Gastroesophageal sphincter (tissue), 3 donors: ENCODE results near the gene SIN3B.

Experiments
- EP300 ChIP-seq: sonication (generic); formaldehyde crosslinking; IDR thresholded peaks from one replicate; pipeline ENCODE4 v1.6.1; 2017; ENCODE audit warnings: antibody characterized with exemption, mild to moderate bottlenecking
- POLR2A ChIP-seq, 2 donors: fragments of 450-650 bp; IDR thresholded peaks; one replicate each; pipeline ENCODE4 v1.6.1; 2017; ENCODE audit warnings: antibody characterized with exemption in 2 of 2, mild to moderate bottlenecking in 2 of 2, moderate library complexity in 1 of 2
- POLR2AphosphoS5 ChIP-seq: sonication (generic); formaldehyde crosslinking; IDR thresholded peaks from one replicate; pipeline ENCODE4 v1.6.1; 2017; ENCODE audit warnings: antibody characterized with exemption
- TF ChIP-seq, protein P1 (sequence below), 4 experiments: fragments of 200-600 bp in 2 of 4; fragments of 450-650 bp in 2 of 4; sonication (generic) in 1 of 4; IDR thresholded peaks; one replicate each; pipeline ENCODE4 v1.5.1; 2017 to 2019; ENCODE audit warnings: antibody characterized with exemption in 4 of 4, mild to moderate bottlenecking in 2 of 4, moderate library complexity in 2 of 4

DNA sequence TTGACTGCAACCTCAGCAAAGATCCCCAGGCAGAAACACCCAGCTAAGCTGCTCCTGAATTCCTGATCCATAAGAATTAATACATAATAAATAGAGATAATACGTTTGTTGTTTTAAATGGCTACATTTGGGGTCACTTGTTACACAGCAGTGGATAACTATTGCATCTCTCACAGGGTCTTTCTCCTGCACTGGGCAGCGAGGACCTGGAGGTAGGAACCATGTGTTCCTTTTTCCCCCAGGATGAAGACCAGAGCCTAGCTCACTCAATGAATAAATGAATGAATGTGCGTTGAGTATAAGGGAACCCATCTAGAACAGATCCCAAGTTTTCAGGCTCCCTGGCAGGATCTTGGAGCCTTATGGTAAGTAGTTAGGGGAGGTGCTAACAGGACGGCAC is 90.3 kb downstream of the SIN3B start:
- TF ChIP-seq EP300 (no peak), POLR2A (IDR thresholded peaks at IDR 0.05) (no peak), POLR2AphosphoS5 (no peak)
- TF ChIP-seq, protein P1, sequence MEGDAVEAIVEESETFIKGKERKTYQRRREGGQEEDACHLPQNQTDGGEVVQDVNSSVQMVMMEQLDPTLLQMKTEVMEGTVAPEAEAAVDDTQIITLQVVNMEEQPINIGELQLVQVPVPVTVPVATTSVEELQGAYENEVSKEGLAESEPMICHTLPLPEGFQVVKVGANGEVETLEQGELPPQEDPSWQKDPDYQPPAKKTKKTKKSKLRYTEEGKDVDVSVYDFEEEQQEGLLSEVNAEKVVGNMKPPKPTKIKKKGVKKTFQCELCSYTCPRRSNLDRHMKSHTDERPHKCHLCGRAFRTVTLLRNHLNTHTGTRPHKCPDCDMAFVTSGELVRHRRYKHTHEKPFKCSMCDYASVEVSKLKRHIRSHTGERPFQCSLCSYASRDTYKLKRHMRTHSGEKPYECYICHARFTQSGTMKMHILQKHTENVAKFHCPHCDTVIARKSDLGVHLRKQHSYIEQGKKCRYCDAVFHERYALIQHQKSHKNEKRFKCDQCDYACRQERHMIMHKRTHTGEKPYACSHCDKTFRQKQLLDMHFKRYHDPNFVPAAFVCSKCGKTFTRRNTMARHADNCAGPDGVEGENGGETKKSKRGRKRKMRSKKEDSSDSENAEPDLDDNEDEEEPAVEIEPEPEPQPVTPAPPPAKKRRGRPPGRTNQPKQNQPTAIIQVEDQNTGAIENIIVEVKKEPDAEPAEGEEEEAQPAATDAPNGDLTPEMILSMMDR (IDR thresholded peaks at IDR 0.05): no peak
